ENCODE results near the gene SPDYC.

DNA sequence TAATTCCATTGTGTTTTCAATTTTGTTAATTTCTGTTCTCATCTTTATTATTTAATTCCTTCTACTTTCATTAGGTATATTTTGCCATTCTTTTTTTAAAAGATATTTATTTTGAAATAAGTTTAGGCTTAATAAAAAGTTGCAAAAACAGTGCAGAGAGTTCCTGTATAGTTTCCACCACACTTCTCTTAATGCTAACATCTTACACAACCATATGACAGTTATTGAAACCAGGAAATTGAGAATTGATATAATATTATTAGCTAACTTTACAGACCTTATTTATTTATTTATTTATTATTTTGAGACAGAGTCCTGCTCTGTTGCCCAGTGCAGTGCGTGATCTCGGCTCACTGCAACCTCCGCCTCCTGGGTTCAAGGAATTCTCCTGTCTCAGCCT is 13.8 kb upstream of the SPDYC start:
- TF ChIP-seq, protein P1, sequence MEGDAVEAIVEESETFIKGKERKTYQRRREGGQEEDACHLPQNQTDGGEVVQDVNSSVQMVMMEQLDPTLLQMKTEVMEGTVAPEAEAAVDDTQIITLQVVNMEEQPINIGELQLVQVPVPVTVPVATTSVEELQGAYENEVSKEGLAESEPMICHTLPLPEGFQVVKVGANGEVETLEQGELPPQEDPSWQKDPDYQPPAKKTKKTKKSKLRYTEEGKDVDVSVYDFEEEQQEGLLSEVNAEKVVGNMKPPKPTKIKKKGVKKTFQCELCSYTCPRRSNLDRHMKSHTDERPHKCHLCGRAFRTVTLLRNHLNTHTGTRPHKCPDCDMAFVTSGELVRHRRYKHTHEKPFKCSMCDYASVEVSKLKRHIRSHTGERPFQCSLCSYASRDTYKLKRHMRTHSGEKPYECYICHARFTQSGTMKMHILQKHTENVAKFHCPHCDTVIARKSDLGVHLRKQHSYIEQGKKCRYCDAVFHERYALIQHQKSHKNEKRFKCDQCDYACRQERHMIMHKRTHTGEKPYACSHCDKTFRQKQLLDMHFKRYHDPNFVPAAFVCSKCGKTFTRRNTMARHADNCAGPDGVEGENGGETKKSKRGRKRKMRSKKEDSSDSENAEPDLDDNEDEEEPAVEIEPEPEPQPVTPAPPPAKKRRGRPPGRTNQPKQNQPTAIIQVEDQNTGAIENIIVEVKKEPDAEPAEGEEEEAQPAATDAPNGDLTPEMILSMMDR (IDR thresholded peaks at IDR 0.05; ENCODE audit: low read depth, low read length): no peak
- TF ChIP-seq POLR2A (IDR thresholded peaks at IDR 0.05; ENCODE audit: extremely low read depth, insufficient read length) (no peak), MYC (IDR thresholded peaks at IDR 0.05; ENCODE audit: low read depth, low read length) (no peak)
- TF ChIP-seq, protein P2, sequence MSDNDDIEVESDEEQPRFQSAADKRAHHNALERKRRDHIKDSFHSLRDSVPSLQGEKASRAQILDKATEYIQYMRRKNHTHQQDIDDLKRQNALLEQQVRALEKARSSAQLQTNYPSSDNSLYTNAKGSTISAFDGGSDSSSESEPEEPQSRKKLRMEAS (IDR thresholded peaks at IDR 0.05; ENCODE audit: low read depth, low read length): no peak

All from NB4 (cell line).